Activated T-cell treated with anti-CD3 and anti-CD28 coated beads, Interleukin-2, amount 50 U/mL, for 1 hour (primary cell): ENCODE results near the gene CAMK1D.

Experiments
- DNase-seq: peaks from one replicate; pipeline ENCODE4 v3.0.0-alpha.2; 2020

The CAMK1D gene

GRCh38 chr10:12633776-12634620, 284.7 kb downstream of the CAMK1D start:
- no peak for DNase-seq

- no peak for DNase-seq
Measured at GRCh38 chr10:12634621-12634931, 285.2 kb downstream of the CAMK1D start.

- peak; percentile 36 for DNase-seq
Measured at GRCh38 chr10:12635127-12635541, 285.8 kb downstream of the CAMK1D start.

GRCh38 chr10:12636571-12636970, 287.2 kb downstream of the CAMK1D start:
- no peak for DNase-seq

- no peak for DNase-seq
Measured at GRCh38 chr10:12637649-12638048, 288.3 kb downstream of the CAMK1D start.

- DNase-seq = no peak
Measured at GRCh38 chr10:12638103-12638502, 288.8 kb downstream of the CAMK1D start.

- DNase-seq = no peak
Measured at GRCh38 chr10:12638781-12639180, 289.4 kb downstream of the CAMK1D start.

GRCh38 chr10:12639996-12640944, 290.9 kb downstream of the CAMK1D start:
- DNase-seq = no peak

- DNase-seq = no peak
Measured at GRCh38 chr10:12642036-12642435, 292.7 kb downstream of the CAMK1D start.

- no peak for DNase-seq
Measured at GRCh38 chr10:12643279-12643678, 293.9 kb downstream of the CAMK1D start.

- DNase-seq = no peak
Measured at GRCh38 chr10:12644380-12645144, 295.2 kb downstream of the CAMK1D start.

GRCh38 chr10:12645449-12645848, 296.1 kb downstream of the CAMK1D start:
- DNase-seq = no peak

- no peak for DNase-seq
Measured at GRCh38 chr10:12649012-12649584, 299.8 kb downstream of the CAMK1D start.

- no peak for DNase-seq
Measured at GRCh38 chr10:12650122-12650521, 300.8 kb downstream of the CAMK1D start.

- DNase-seq = no peak
Measured at GRCh38 chr10:12650538-12651298, 301.4 kb downstream of the CAMK1D start.

GRCh38 chr10:12655940-12656339, 306.6 kb downstream of the CAMK1D start:
- no peak for DNase-seq

GRCh38 chr10:12656518-12657142, 307.3 kb downstream of the CAMK1D start:
- no peak for DNase-seq

- no peak for DNase-seq
Measured at GRCh38 chr10:12657489-12657888, 308.1 kb downstream of the CAMK1D start.

GRCh38 chr10:12658526-12658925, 309.2 kb downstream of the CAMK1D start:
- no peak for DNase-seq

- DNase-seq = no peak
Measured at GRCh38 chr10:12659706-12660105, 310.4 kb downstream of the CAMK1D start.

- DNase-seq = no peak
Measured at GRCh38 chr10:12660812-12661211, 311.5 kb downstream of the CAMK1D start.
